HFF-Myc (cell line): Measurements from ENCODE around the gene SSBP4.

ENCODE experiments used
- DNase-seq: peaks from one replicate; pipeline ENCODE4 v3.0.0-alpha.2; 2011; ENCODE audit warnings: low read depth; ENCODE audit errors: extremely low read depth
- H3K4me3 ChIP-seq: replicated peaks from 2 replicates; pipeline ENCODE4 v1.5.1; 2011; ENCODE audit warnings: low read depth, mild to moderate bottlenecking, control low read depth, low read length
- TF ChIP-seq, protein P1 (sequence below): IDR thresholded peaks from 2 replicates; pipeline ENCODE4 v1.5.1; 2012; ENCODE audit warnings: mild to moderate bottlenecking, low read depth, low read length, control low read depth; ENCODE audit errors: missing control alignments

The SSBP4 gene

DNA sequence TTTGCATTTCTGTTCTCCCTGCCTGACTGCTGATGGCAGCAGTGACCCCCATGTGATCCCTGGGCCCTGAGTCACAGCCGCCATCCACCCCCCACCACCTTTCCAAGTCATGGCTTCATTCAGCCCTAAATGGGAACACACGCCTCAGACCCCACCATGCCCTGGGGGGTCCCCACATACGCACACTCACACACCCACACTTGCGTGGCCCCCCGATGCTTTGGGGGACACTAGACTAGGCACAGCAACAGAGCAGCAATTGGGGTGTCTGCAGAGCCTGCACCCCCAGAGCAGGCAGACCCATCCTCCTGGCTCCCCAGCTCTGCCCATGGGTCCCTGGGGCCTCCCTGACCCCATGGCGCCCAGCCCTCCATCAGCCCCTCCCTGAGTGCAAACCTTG, 24.2 kb downstream of the SSBP4 start:
- no peak for DNase-seq
- H3K4me3 ChIP-seq, result no peak overlapping the region
- TF ChIP-seq, protein P1, sequence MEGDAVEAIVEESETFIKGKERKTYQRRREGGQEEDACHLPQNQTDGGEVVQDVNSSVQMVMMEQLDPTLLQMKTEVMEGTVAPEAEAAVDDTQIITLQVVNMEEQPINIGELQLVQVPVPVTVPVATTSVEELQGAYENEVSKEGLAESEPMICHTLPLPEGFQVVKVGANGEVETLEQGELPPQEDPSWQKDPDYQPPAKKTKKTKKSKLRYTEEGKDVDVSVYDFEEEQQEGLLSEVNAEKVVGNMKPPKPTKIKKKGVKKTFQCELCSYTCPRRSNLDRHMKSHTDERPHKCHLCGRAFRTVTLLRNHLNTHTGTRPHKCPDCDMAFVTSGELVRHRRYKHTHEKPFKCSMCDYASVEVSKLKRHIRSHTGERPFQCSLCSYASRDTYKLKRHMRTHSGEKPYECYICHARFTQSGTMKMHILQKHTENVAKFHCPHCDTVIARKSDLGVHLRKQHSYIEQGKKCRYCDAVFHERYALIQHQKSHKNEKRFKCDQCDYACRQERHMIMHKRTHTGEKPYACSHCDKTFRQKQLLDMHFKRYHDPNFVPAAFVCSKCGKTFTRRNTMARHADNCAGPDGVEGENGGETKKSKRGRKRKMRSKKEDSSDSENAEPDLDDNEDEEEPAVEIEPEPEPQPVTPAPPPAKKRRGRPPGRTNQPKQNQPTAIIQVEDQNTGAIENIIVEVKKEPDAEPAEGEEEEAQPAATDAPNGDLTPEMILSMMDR, result no peak

DNA sequence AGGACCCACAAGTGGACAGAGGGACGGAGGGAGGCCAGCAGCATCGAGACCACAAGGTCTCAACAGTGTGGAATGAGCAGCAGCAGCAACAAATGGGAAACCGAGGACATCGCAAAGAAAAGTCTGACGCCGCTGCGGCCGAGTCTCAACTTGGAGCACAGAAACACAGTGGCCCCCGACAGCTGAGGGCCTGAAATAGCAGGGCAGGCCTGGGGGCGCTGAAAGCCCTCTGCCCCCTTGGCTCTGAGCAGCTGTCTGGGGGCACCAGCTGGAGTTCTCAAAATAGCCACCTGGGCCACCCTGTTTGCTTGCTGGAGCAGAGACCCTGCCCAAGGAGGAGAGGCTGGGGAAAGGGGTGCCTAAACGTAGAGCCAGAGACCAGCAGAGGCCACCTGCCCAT, 24.6 kb downstream of the SSBP4 start:
- no peak overlapping the region for H3K4me3 ChIP-seq
- DNase-seq, result no peak
- TF ChIP-seq, protein P1, result no peak

DNA sequence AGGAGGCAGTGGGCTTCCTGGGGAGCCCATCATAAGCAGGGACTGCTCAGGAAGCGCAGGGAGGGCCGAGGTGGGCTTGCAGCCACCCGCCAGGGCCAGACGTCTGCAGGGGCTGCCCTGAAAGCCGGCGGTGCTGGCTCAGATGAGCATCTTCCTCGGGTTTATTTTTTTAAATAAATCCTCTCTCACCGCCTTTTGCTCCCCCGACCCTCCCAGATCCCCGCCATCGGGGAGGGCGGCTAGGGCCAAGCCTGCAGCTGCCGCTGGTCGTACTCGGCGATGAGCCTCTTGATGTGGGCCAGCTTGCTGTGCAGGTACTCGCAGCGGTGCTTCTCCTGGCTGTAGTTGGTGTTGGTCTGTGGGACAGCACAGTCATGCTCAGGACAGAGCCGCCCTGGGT, 25.3 kb downstream of the SSBP4 start:
- H3K4me3 ChIP-seq, result no peak overlapping the region
- TF ChIP-seq, protein P1, result no peak
- DNase-seq, result no peak

DNA sequence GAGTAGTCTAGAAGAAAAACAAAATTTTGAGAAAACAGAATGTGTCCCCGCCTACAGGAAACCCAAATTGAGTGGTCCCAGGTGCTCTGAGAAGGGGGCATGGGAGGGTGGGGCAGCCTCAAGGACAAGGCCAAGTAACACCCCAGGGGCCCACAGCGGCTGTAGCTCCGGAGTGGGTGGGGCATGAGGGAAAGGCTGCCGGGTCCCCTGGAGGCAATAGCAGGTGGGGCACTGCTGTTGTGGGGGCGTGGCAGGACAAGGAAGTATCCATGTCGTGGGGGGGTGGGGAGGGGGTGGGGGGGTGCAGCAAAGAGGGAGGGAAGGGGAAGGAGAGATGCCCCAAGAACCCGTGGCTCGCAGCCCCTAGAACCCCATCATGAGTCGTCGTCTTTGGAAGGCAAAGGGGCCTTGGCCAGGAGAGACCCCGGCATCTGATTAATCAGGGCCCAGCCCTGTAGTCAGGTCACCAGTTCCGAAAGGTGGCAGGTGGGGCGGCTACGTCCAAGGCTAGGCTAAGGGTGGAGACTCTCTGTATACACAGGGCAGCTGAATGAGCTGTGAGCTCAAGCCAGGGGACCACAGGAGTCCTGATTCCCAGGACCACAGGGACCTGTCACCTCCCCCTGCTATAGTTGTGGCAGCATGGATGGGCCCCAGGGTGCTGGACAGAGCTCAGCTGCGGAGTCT, 26.2 kb downstream of the SSBP4 start:
- H3K4me3 ChIP-seq, result no peak overlapping the region
- DNase-seq, result no peak
- TF ChIP-seq, protein P1, result no peak

DNA sequence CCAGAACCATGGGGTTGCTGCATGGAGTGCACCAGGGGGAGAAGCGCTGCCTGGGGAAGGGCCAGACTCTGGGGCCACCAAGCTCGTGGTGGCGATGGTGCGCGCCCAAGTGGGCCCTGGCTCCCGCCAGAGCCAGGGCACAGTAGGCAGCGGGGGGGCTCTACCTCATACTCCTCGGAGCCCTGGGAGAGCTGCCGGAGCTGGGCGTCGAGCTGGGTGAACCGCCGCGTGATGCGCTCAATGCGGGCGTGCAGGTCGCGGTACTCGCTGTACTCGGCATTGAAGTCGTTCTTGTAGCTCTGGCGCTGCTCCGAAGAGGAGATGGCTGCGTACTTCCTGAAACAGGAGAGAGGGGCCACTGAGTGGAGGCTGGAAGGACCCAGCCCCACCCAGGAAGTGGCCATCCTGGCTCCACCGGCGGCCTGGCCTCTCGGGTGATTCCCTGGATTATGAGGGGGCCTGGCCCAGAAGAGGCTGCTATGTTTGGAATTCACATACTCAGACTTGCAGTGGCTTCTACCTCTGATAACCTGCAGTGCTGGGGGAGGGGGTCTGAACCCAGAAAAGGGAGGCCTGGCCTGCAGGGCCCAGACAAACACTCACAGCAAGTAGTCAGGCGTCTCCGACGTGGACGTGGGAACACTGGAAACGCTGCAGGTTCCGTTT, 27.1 kb downstream of the SSBP4 start:
- no peak overlapping the region for H3K4me3 ChIP-seq
- DNase-seq, result no peak
- TF ChIP-seq, protein P1, result no peak

DNA sequence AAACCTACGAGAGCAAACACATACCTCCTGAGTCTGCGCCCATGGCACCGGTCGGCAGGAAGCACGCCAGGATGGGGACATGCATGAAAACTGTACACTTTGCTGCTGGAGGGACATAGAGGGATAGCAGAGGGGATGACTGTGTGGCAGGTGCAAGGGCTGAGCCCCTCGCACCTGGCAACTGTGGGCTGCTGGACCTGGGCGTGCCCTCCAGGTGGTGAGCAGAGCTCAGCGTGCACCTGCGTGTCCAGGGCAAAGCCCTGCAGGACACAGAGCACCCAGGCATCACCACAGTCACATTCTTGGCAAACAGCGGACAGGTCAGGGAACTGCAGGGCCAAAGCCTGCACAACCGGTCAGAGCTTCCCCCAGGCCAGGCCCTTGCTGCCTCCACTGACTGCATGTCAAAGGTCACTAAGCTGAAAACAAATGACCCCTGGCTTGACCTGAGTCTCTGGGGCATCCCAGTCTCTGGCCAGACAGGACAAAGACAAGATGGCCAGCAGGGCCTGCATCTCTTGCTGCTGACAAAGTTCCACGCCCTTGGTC, 27.7 kb downstream of the SSBP4 start:
- H3K4me3 ChIP-seq, result no peak overlapping the region
- DNase-seq, result no peak
- TF ChIP-seq, protein P1, result no peak
